GM12891 (cell line): Measurements from ENCODE around the gene PSMD4.
A peak's percentile ranks its signal among the peaks of the same experiment; 100 is the strongest.

ENCODE experiments used
- PAX5 ChIP-seq: IDR thresholded peaks from 2 replicates; pipeline ENCODE4 v1.6.1; 2011; ENCODE audit warnings: low read length, moderate library complexity, mild to moderate bottlenecking; ENCODE audit not compliant: insufficient read depth, severe bottlenecking
- POLR2A ChIP-seq: IDR thresholded peaks from 2 replicates; pipeline ENCODE4 v1.6.1; 2011; ENCODE audit warnings: low read depth, low read length, control low read depth
- POLR2AphosphoS5 ChIP-seq: IDR thresholded peaks from 2 replicates; pipeline ENCODE4 v1.6.1; 2011; ENCODE audit warnings: low read depth, low read length, control low read depth
- POU2F2 ChIP-seq: IDR thresholded peaks from 2 replicates; pipeline ENCODE4 v1.6.1; 2011; ENCODE audit warnings: low read depth, mild to moderate bottlenecking, control low read depth, low read length, moderate library complexity
- SPI1 ChIP-seq: IDR thresholded peaks from 2 replicates; pipeline ENCODE4 v1.6.1; 2011; ENCODE audit warnings: low read depth, low read length, control low read depth
- TAF1 ChIP-seq: IDR thresholded peaks from 2 replicates; pipeline ENCODE4 v1.6.1; 2011; ENCODE audit warnings: low read depth, low read length, control low read depth

DNA sequence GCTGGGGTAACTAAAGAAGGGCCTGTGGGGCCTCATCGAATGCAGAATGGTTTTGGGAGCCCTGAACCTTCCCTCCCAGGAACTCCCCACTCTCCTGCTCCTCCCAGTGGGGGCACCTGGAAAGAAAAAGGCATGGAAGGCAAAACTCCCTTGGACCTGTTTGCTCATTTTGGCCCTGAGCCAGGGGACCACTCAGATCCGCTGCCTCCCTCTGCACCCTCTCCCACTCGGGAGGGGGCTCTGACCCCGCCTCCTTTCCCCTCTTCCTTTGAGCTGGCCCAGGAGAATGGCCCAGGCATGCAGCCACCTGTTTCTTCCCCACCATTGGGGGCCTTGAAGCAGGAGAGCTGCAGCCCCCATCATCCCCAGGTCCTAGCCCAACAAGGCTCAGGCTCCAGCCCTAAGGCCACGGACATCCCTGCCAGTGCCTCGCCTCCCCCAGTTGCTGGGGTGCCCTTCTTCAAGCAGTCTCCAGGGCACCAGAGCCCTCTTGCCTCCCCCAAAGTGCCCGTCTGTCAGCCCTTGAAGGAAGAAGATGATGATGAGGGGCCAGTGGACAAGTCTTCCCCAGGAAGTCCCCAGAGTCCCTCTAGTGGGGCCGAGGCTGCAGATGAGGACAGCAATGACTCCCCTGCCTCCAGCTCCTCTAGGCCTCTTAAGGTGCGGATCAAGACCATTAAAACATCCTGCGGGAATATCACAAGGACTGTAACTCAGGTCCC, 32.2 kb downstream of the PSMD4 start:
- TF ChIP-seq POLR2A (peak; percentile 16; the same call in 1 of the 2 replicates), SPI1 (no peak), POLR2AphosphoS5 (no peak), TAF1 (no peak), POU2F2 (no peak), PAX5 (no peak)
